Measurements from ENCODE around the gene LAMB1. TPM values are rescaled to one million over a fixed set of nuclear protein-coding genes. Genes with fewer than 3 reads are reported as not detected.

LAMB1 gene
- total RNA-seq, 4 donors from 2014 or later: 43.9 to 84.8 (median 65.2) TPM

- 44 to 53% methylated on average over 2 of the region's 2 CpGs for WGBS, 2 donors
- intact Hi-C loops (cut with DNase I; ENCODE audit: low total_unique reads): no loop called here
- TF ChIP-seq, protein P1, sequence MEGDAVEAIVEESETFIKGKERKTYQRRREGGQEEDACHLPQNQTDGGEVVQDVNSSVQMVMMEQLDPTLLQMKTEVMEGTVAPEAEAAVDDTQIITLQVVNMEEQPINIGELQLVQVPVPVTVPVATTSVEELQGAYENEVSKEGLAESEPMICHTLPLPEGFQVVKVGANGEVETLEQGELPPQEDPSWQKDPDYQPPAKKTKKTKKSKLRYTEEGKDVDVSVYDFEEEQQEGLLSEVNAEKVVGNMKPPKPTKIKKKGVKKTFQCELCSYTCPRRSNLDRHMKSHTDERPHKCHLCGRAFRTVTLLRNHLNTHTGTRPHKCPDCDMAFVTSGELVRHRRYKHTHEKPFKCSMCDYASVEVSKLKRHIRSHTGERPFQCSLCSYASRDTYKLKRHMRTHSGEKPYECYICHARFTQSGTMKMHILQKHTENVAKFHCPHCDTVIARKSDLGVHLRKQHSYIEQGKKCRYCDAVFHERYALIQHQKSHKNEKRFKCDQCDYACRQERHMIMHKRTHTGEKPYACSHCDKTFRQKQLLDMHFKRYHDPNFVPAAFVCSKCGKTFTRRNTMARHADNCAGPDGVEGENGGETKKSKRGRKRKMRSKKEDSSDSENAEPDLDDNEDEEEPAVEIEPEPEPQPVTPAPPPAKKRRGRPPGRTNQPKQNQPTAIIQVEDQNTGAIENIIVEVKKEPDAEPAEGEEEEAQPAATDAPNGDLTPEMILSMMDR (IDR thresholded peaks at IDR 0.05): no peak
- no peak for TF ChIP-seq POLR2A (IDR thresholded peaks at IDR 0.05)
- DNase-seq (ENCODE audit: low spot score in 2 of 2): no peak
- no peak overlapping the region for H3K4me3 ChIP-seq (ENCODE audit: low read depth, poor library complexity, severe bottlenecking)
Observed at GRCh38 chr7:108016841-108017775, 14.1 kb upstream of the LAMB1 start.

DNA sequence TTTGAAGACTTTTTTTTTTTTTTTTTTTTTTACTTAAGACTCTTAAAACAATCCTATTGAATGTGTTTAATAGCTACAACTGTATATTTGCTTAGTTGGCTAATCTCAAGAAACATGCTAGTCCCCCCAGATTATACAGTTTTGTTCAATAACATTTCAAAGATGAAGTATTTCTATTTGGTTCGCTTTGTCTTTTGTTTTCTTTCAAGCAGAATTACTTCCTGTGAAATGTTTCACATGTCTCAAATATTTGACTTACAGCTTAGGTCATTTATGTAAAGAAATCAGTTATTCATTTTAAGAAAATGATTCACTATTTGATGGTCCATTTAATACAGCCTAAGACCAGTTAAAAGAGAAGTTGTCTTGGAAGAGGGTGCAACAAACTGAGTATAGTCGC lies 12.8 kb upstream of the LAMB1 start:
- no peak for DNase-seq (ENCODE audit: low spot score in 2 of 2)
- 90% methylated on average over 2 of the region's 2 CpGs for WGBS, 2 donors
- no peak overlapping the region for H3K4me3 ChIP-seq (ENCODE audit: low read depth, poor library complexity, severe bottlenecking)
- intact Hi-C loops (cut with DNase I; ENCODE audit: low total_unique reads): no loop called here
- no peak for TF ChIP-seq POLR2A (IDR thresholded peaks at IDR 0.05)
- TF ChIP-seq, protein P1 (IDR thresholded peaks at IDR 0.05): no peak

GRCh38 chr7:108014747-108015682 lies 12.1 kb upstream of the LAMB1 start:
- H3K4me3 ChIP-seq (ENCODE audit: low read depth, poor library complexity, severe bottlenecking): no peak overlapping the region
- intact Hi-C loops (cut with DNase I; ENCODE audit: low total_unique reads): no loop called here
- TF ChIP-seq, protein P1 (IDR thresholded peaks at IDR 0.05): no peak
- TF ChIP-seq POLR2A (IDR thresholded peaks at IDR 0.05): no peak
- no peak for DNase-seq (ENCODE audit: low spot score in 2 of 2)
- 86 to 88% methylated on average over 6 of the region's 6 CpGs for WGBS, 2 donors

GRCh38 chr7:108014215-108014614 lies 11.3 kb upstream of the LAMB1 start:
- intact Hi-C loops (cut with DNase I; ENCODE audit: low total_unique reads): no loop called here
- no peak overlapping the region for H3K4me3 ChIP-seq (ENCODE audit: low read depth, poor library complexity, severe bottlenecking)
- WGBS, 2 donors: 59 to 62% methylated on average over 2 of the region's 2 CpGs
- TF ChIP-seq, protein P1 (IDR thresholded peaks at IDR 0.05): no peak
- TF ChIP-seq POLR2A (IDR thresholded peaks at IDR 0.05): no peak
- DNase-seq (ENCODE audit: low spot score in 2 of 2): no peak

DNA sequence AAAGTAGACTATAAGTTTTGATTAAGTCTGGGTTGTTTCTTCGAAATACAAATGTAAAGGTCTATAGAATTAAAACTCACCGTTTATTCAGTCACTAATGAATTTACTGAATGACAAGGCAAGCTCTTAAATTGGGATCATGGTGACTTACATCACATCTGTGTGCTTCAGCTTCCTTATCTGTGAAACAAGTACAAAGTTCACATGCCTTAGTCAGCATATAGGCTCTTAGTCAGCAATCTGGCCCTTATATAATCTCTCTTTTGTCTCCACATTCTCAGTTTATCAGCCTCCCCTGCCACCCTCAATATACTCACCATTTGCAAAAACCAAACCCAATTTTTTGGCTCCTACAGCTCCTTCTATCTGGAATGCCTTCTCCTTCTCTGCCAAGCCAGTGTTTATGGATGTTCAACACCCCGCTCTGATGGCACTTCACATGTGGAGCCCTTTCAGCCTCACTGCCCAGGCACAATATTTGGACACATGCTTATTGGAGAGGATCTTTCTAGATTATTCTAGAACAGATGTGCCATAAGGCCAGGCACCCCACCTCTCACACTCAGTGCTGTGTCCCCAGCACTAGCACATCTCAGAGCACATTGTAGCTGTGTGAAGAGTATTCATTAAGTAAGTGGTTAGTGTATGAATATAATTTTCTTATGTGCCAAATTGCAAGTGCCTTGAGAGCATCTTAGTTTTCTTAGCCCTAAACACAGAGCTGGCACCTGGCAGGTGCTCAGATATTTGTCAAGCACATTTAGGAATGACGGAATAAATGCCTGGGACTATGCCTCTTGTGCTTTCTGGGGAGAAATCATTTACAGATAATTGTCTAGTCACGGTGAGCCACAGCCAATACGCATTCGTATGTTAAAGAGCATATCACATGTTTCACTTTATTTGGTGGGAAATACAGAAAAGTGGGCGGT lies 9.8 kb upstream of the LAMB1 start:
- no peak overlapping the region for H3K4me3 ChIP-seq (ENCODE audit: low read depth, poor library complexity, severe bottlenecking)
- intact Hi-C loops (cut with DNase I; ENCODE audit: low total_unique reads): no loop called here
- no peak for DNase-seq (ENCODE audit: low spot score in 2 of 2)
- TF ChIP-seq POLR2A (IDR thresholded peaks at IDR 0.05): no peak
- TF ChIP-seq, protein P1 (IDR thresholded peaks at IDR 0.05): no peak
- 91% methylated on average over 8 of the region's 8 CpGs for WGBS, 2 donors

All from lower leg skin (tissue), 4 donors.